Nephron (organoid): ENCODE measurements around the gene CENPC.
A peak's percentile ranks its signal among the peaks of the same experiment; 100 is the strongest.

Experiments
- H3K27ac Mint-ChIP-seq, 3 experiments: 2 replicates each; pipeline ENCODE4 v1.8.0; 2020; ENCODE audit warnings: mixed read lengths in 3 of 3, mild to moderate bottlenecking in 2 of 3, moderate library complexity in 1 of 3
- H3K27me3 Mint-ChIP-seq: 2 replicates; pipeline ENCODE4 v1.8.0; 2021; ENCODE audit warnings: low read depth, mild to moderate bottlenecking, moderate library complexity, mixed read lengths
- H3K36me3 Mint-ChIP-seq: 2 replicates; pipeline ENCODE4 v1.8.0; 2020; ENCODE audit warnings: low read depth, mixed read lengths
- H3K4me1 Mint-ChIP-seq: 2 replicates; pipeline ENCODE4 v1.8.0; 2020; ENCODE audit warnings: mixed read lengths
- H3K4me3 Mint-ChIP-seq, 3 experiments: 2 replicates each; pipeline ENCODE4 v1.8.0; 2020; ENCODE audit warnings: mild to moderate bottlenecking in 3 of 3, mixed read lengths in 3 of 3, moderate library complexity in 2 of 3
- H3K9me3 Mint-ChIP-seq: 2 replicates; pipeline ENCODE4 v1.8.0; 2020; ENCODE audit warnings: mixed read lengths
- TF ChIP-seq, protein P1 (sequence below), 3 experiments: fragments of 200-600 bp; sonication (generic); IDR thresholded peaks; one replicate each; pipeline ENCODE4 v1.5.0; 2021; ENCODE audit warnings: antibody characterized with exemption in 3 of 3; ENCODE audit not compliant: unreplicated experiment in 3 of 3

Gene CENPC

DNA sequence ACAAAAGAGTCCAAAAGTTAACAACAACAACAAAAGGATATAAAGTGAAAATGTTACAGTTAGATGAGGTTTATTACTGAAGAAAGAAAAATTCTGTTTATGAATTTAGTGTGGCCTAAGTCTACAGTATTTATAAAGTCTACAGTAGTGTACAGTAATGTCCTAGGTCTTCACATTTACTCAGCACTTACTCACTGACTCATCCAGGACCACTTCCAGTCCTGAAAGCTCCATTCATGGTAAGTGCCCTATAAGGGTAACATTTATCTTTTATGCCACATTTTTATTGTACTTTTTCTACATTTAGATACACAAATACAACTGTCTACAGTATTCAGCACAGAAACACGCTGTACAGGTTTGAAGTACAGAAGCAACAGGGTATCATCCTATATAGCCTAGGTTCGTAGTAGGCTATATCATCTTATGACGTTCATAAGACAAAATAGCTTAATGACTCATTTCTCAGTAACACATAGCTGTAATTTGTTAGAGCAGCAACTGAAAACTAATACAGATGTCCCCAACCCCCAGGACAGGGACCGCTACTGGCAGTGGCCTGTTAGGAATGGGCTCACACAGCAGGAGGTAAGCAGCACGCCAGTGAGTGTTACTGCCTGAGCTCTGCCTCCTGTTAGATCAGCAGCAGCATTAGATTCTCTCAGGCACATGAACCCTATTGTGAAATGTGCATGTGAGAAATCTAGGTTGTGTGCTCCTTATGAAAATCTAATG is 61.3 kb downstream of the CENPC start:
- Mint-ChIP-seq H3K36me3 (peaks cover 68% of the 10 kb centered on the region), H3K4me3 (no peak overlapping the region), H3K4me1 (no peaks in the 10 kb centered on the region), H3K27ac (no peak overlapping the region), H3K27me3 (no peaks in the 10 kb centered on the region), H3K9me3 (peaks cover 32% of the 10 kb centered on the region)
- TF ChIP-seq, protein P1, sequence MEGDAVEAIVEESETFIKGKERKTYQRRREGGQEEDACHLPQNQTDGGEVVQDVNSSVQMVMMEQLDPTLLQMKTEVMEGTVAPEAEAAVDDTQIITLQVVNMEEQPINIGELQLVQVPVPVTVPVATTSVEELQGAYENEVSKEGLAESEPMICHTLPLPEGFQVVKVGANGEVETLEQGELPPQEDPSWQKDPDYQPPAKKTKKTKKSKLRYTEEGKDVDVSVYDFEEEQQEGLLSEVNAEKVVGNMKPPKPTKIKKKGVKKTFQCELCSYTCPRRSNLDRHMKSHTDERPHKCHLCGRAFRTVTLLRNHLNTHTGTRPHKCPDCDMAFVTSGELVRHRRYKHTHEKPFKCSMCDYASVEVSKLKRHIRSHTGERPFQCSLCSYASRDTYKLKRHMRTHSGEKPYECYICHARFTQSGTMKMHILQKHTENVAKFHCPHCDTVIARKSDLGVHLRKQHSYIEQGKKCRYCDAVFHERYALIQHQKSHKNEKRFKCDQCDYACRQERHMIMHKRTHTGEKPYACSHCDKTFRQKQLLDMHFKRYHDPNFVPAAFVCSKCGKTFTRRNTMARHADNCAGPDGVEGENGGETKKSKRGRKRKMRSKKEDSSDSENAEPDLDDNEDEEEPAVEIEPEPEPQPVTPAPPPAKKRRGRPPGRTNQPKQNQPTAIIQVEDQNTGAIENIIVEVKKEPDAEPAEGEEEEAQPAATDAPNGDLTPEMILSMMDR (IDR thresholded peaks at IDR 0.05; ENCODE audit: unreplicated experiment in 3 of 3), result no peak

DNA sequence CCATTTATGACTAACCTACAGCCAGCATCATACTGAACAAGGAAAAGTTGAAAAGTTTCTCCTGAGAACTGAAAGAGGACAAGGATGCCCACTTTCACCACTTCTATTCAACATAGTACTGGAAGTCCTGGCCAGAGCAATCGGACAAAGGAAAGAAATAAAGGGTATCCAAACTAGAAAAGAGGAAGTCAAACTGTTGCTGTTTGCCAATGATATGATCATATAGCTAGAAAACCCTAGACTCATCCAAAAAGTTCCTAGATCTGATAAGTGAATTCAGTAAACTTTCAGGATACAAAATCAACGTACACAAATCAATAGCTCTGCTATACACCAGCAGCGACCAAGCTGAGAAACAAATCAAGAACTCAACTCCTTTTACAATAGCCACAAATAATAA is 64.5 kb downstream of the CENPC start:
- Mint-ChIP-seq H3K27me3 (no peaks in the 10 kb centered on the region), H3K27ac (no peak overlapping the region), H3K36me3 (peaks cover 88% of the 10 kb centered on the region), H3K9me3 (peaks cover 58% of the 10 kb centered on the region), H3K4me3 (no peak overlapping the region), H3K4me1 (no peaks in the 10 kb centered on the region)
- TF ChIP-seq, protein P1 (IDR thresholded peaks at IDR 0.05; ENCODE audit: unreplicated experiment in 3 of 3), result no peak

DNA sequence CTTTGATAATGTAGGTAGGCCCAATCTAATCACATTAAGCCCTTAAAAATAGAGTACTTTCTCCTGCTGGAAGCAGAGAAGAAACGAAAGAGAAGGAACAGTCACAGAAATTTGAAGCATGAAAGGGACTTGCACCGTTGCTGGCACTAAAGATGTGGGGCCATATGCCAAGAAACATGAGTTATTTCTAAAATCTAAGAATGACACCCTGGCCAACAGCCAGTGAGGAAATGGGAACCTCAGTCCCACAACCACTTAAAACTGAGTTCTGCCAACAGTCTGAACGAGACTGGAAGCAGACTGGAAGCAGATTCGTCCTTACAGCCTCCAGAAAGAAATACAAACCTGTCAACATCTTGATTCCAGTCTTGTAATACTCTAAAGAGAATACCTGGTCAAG is 70.1 kb downstream of the CENPC start:
- no peak overlapping the region for H3K27ac Mint-ChIP-seq
- H3K27me3 Mint-ChIP-seq, result no peaks in the 10 kb centered on the region
- TF ChIP-seq, protein P1 (IDR thresholded peaks at IDR 0.05; ENCODE audit: unreplicated experiment in 3 of 3), result no peak
- peaks cover 35% of the 10 kb centered on the region for H3K9me3 Mint-ChIP-seq
- H3K36me3 Mint-ChIP-seq, result peaks cover 82% of the 10 kb centered on the region
- peaks cover 4% of the 10 kb centered on the region for H3K4me1 Mint-ChIP-seq
- H3K4me3 Mint-ChIP-seq, result no peak overlapping the region

DNA sequence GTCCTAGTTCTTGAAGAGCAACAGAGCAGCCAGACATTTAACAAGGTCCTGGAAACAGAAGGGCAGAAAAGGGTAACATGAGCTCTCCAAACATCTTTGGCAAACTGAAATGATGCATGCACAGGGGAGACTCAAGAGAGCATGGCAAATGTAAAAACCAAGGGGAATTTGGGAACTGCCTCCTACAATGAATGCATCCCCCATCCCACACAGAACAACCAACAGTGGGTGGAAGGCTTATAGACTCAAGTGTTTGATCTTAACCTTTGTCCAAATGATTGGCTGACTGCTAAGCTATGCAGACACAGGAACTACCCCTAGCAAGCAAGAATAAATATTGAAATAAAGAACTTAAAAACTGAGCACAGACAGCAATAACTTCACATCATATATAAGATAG is 74.4 kb downstream of the CENPC start:
- H3K27ac Mint-ChIP-seq, result peak overlapping the region in 2 of 3 experiments; percentile 17 to 30
- H3K9me3 Mint-ChIP-seq, result peaks cover under 1% of the 10 kb centered on the region
- no peak overlapping the region for H3K4me3 Mint-ChIP-seq
- H3K27me3 Mint-ChIP-seq, result no peaks in the 10 kb centered on the region
- TF ChIP-seq, protein P1 (IDR thresholded peaks at IDR 0.05; ENCODE audit: unreplicated experiment in 3 of 3), result no peak
- H3K36me3 Mint-ChIP-seq, result peaks cover 62% of the 10 kb centered on the region
- H3K4me1 Mint-ChIP-seq, result peaks cover 4% of the 10 kb centered on the region

DNA sequence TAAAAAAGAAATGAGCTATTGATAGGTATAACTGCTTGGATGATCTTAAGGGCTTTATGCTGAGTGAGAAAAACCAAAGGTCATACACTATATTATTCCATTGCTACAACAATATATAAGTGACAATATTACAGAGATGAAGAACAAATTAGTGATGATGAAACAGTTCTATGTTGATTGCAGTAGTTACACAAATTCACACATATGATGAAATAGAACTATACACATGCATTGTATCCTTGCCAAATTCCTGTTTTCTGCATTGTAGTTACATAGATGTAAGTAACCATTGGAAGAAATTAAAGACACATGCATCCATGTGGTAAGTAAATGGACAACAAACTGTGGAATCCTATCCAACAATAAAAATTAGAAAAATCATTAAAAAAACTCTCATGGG is 76.5 kb downstream of the CENPC start:
- Mint-ChIP-seq H3K4me3 (no peak overlapping the region), H3K27me3 (no peaks in the 10 kb centered on the region), H3K9me3 (no peaks in the 10 kb centered on the region), H3K27ac (no peak overlapping the region), H3K36me3 (peaks cover 53% of the 10 kb centered on the region), H3K4me1 (peaks cover 4% of the 10 kb centered on the region)
- TF ChIP-seq, protein P1 (IDR thresholded peaks at IDR 0.05; ENCODE audit: unreplicated experiment in 3 of 3), result no peak

DNA sequence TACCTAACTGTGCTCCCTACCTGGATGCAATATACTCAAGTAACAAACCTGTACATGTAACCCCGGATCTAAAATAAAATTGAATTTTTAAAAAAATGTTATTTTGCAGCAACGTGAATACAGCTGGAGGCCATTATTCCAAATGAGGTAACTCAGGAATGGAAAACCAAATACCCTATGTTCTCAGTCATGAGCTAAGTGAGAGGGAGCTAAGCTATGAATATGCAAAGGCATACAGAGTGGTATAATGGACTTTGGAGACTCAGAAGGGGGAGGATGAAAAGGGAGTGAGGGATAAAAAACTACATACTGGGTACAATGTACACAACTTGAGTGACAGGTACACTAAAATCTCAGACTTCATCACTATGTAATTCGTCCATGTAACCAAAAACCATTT is 78.6 kb downstream of the CENPC start:
- peaks cover 4% of the 10 kb centered on the region for H3K4me1 Mint-ChIP-seq
- no peak overlapping the region for H3K4me3 Mint-ChIP-seq

More for the DNA sequence above, 78.6 kb downstream of the CENPC start:
- H3K27ac Mint-ChIP-seq, result no peak overlapping the region
- no peaks in the 10 kb centered on the region for H3K9me3 Mint-ChIP-seq
- TF ChIP-seq, protein P1 (IDR thresholded peaks at IDR 0.05; ENCODE audit: unreplicated experiment in 3 of 3), result no peak
- H3K36me3 Mint-ChIP-seq, result peaks cover 52% of the 10 kb centered on the region
- H3K27me3 Mint-ChIP-seq, result no peaks in the 10 kb centered on the region
